B cell (primary cell): ENCODE results near the gene MTF2. TPM values are rescaled to one million over a fixed set of nuclear protein-coding genes. Genes with fewer than 3 reads are reported as not detected.
"Not testable (repeated sequence)": the region's sequence is repeated elsewhere in the genome, so short reads cannot be mapped to it uniquely, and the experiment has no call there.

Experiments used
- ATAC-seq: fragments of 200-7000 bp; cut with Tn5 transposase; one replicate; pipeline ENCODE4 v1.10.0; 2021; ENCODE audit warnings: low read depth, mild to moderate bottlenecking, moderate number of reproducible peaks, moderate library complexity
- CTCF ChIA-PET: fragments of 350-600 bp; sonication (Branson Sonifier 250); formaldehyde crosslinking; loops from one replicate; lab custom pipeline; 2021; ENCODE audit warnings: antibody characterized with exemption, inconsistent platforms; lab: Charles Lee
- POLR2A ChIA-PET: fragments of 350-600 bp; sonication (Branson Sonifier 250); formaldehyde crosslinking; loops from one replicate; lab custom pipeline; 2021; ENCODE audit warnings: antibody characterized with exemption; lab: Charles Lee
- DNase-seq: peaks from one replicate; pipeline ENCODE4 v3.0.0; 2013
- H2AFZ ChIP-seq: 2 replicates; pipeline ENCODE4 v1.6.1; 2012; ENCODE audit warnings: mild to moderate bottlenecking, low read depth, low read length; ENCODE audit not compliant: insufficient read depth, poor library complexity, severe bottlenecking
- H3K27ac ChIP-seq, 2 donors: 1 replicate in 1 of 2; 2 replicates in 1 of 2; pipeline ENCODE4 v1.5.1; 2012 to 2013; ENCODE audit warnings: low read length in 2 of 2, mild to moderate bottlenecking in 2 of 2, moderate library complexity in 1 of 2
- H3K27me3 ChIP-seq, 4 experiments: fragments of 200-600 bp in 1 of 4; sonication (generic) in 1 of 4; replicated peaks in 1 of 4; 1 replicate in 2 of 4; 2 replicates in 2 of 4; pipeline versions ENCODE4 v1.6.1 to v1.7.0; 2013 to 2016; ENCODE audit warnings: low read length in 3 of 4, mild to moderate bottlenecking in 2 of 4, mixed read lengths in 1 of 4, moderate library complexity in 1 of 4; ENCODE audit not compliant: insufficient read depth in 4 of 4, control insufficient read depth in 3 of 4; ENCODE audit errors: control extremely low read depth in 1 of 4
- H3K36me3 ChIP-seq, 2 experiments: replicated peaks in 1 of 2; 1 replicate in 1 of 2; 2 replicates in 1 of 2; pipeline versions ENCODE4 v1.6.1 to v1.7.1; 2013; ENCODE audit warnings: low read length in 1 of 2; ENCODE audit not compliant: insufficient read depth in 2 of 2, control insufficient read depth in 1 of 2; ENCODE audit errors: control extremely low read depth in 1 of 2, extremely low read depth in 1 of 2
- H3K4me1 ChIP-seq, 2 donors: fragments of 200-600 bp in 1 of 2; sonication (generic) in 1 of 2; 1 replicate in 1 of 2; 2 replicates in 1 of 2; pipeline versions ENCODE4 v1.5.1 to v1.6.1; 2013 to 2017; ENCODE audit warnings: low read length in 2 of 2; ENCODE audit not compliant: control insufficient read depth in 2 of 2, insufficient read depth in 2 of 2
- H3K4me2 ChIP-seq: replicated peaks from 2 replicates; pipeline ENCODE3; 2012; ENCODE audit warnings: mild to moderate bottlenecking, low read depth, low read length; ENCODE audit not compliant: poor library complexity, severe bottlenecking
- H3K4me3 ChIP-seq, 5 experiments: fragments of 200-600 bp in 1 of 5; sonication (generic) in 1 of 5; 1 replicate in 3 of 5; 2 replicates in 2 of 5; pipeline versions ENCODE4 v1.5.1 to v1.7.0; 2011 to 2016; ENCODE audit warnings: low read length in 4 of 5, mild to moderate bottlenecking in 4 of 5, low read depth in 2 of 5, control low read depth in 1 of 5, moderate library complexity in 1 of 5; ENCODE audit not compliant: insufficient read depth in 1 of 5; ENCODE audit errors: control extremely low read depth in 1 of 5, extremely low read depth in 1 of 5
- H3K79me2 ChIP-seq: fragments of 200-600 bp; sonication (generic); one replicate; pipeline ENCODE4 v1.6.0; 2016; ENCODE audit warnings: low read length; ENCODE audit not compliant: control insufficient read depth, insufficient read depth
- H3K9ac ChIP-seq: fragments of 200-600 bp; sonication (generic); 2 replicates; pipeline ENCODE4 v1.6.1; 2017; ENCODE audit warnings: mild to moderate bottlenecking, low read length, moderate library complexity
- H3K9me3 ChIP-seq, 3 donors: one replicate each; pipeline versions ENCODE4 v1.6.1 to v1.7.1; 2013; ENCODE audit warnings: low read length in 2 of 3; ENCODE audit not compliant: control insufficient read depth in 2 of 3, insufficient read depth in 1 of 3; ENCODE audit errors: control extremely low read depth in 1 of 3
- H4K20me1 ChIP-seq: 2 replicates; pipeline ENCODE4 v1.6.0; 2012; ENCODE audit warnings: mild to moderate bottlenecking, low read length; ENCODE audit not compliant: insufficient read depth, control insufficient read depth, poor library complexity, severe bottlenecking
- H3K27ac Mint-ChIP-seq: one replicate; pipeline ENCODE4 v1.8.0; 2021; ENCODE audit warnings: mixed read lengths
- H3K27me3 Mint-ChIP-seq: one replicate; pipeline ENCODE4 v1.8.0; 2021; ENCODE audit warnings: mixed read lengths
- H3K4me1 Mint-ChIP-seq: one replicate; pipeline ENCODE4 v1.8.0; 2021; ENCODE audit warnings: mixed read lengths
- H3K4me3 Mint-ChIP-seq: one replicate; pipeline ENCODE4 v1.8.0; 2021; ENCODE audit warnings: mixed read lengths
- H3K9me3 Mint-ChIP-seq: one replicate; pipeline ENCODE4 v1.8.0; 2022; ENCODE audit warnings: mixed read lengths; ENCODE audit not compliant: insufficient read depth
- EZH2 ChIP-seq: IDR thresholded peaks from 2 replicates; pipeline ENCODE4 v1.6.1; 2012; ENCODE audit warnings: borderline replicate concordance, low read depth, mild to moderate bottlenecking, moderate library complexity, low read length; ENCODE audit not compliant: insufficient read depth, poor library complexity, severe bottlenecking
- WGBS: methylation state at CpG from one replicate; pipeline ENCODE4 v1.1.5; 2013; ENCODE audit warnings: missing lambda C conversion rate; ENCODE audit not compliant: insufficient coverage; 5-methylcytosine and 5-hydroxymethylcytosine counted together
- intact Hi-C: fragments of 100-400 bp; cut with micrococcal nuclease; formaldehyde crosslinking; loops from one replicate; pipeline ENCODE4 v1.10.0; 2022
- polyA plus RNA-seq: library from polyadenylated mRNA; depleted of rRNA; stranded (reverse); fragments of >200 nt; gene quantifications from 2 replicates; pipeline ENCODE4 v1.2.3, GENCODE V29; 2012
- total RNA-seq, 2 donors: library from RNA; stranded (reverse); fragments of 120-200 nt in 1 of 2; gene quantifications; 1 replicate in 1 of 2; 2 replicates in 1 of 2; pipeline versions ENCODE4 v1.2.3 to v1.2.4, GENCODE V29; 2013 to 2022

MTF2 gene
- total and polyA plus RNA-seq, 2 donors (not counting 1 experiment from before 2014, with no cell fraction given): 19.5 to 68.6 TPM

DNA sequence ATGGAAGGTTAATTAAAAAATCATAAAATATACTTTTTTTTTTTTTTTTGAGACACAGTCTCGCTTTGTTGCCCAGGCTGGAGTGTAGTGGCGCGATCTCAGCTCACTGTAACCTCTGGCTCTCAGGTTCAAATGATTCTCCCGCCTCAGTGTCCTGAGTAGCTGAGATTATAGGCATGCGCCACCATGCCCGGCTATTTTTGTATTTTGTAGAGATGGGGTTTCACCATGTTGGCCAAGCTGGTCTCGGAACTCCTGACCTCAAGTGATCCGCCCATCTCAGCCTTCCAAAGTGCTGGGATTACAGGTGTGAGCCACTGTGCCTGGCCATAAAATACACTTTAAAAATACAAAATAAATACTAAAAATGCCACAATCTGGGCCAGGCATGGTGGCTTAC lies 84.2 kb downstream of the MTF2 start:
- H2AFZ ChIP-seq, H3K4me3 ChIP-seq, CTCF ChIA-PET, H3K27ac Mint-ChIP-seq, H3K27me3 Mint-ChIP-seq, H3K27me3 ChIP-seq, H3K9me3 ChIP-seq, DNase-seq, ATAC-seq, H3K4me1 ChIP-seq, H3K4me2 ChIP-seq, H3K9ac ChIP-seq, H3K4me3 Mint-ChIP-seq, intact Hi-C loops, H3K27ac ChIP-seq, H3K9me3 Mint-ChIP-seq: not testable (repeated sequence)
- Histone ChIP-seq H3K79me2 (peaks cover 66% of the 10 kb centered on the region), H3K36me3 (peaks cover 8 to 20% of the 10 kb centered on the region in 2 experiments), H4K20me1 (peaks cover 53% of the 10 kb centered on the region)
- peaks cover 26% of the 10 kb centered on the region for H3K4me1 Mint-ChIP-seq
- POLR2A ChIA-PET: interaction anchor here (0.6 kb wide), 1 partner anchor 8 kb away, joined by 4 read pairs; no protein-coding TSS in a partner anchor
- 100% methylated on average over 4 of the region's 8 CpGs for WGBS

DNA sequence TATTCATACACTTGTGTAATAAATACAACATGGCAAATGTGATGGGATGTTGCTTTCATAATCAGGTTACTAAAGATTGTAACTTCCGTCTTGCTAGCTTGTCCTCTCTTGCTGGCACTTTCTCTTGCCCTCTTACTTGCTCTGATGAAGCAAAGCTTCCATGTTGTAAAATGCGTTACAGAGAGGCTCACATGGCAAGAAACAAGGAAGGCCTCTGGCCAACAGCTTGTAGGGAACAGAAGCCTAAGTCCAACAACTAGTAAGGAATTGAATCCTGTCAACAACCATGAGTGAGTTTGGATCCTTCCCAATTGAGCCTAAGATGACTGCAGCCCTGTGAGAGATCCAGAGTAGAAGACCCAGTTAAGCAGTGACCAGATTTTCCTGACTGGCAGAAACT lies 85.7 kb downstream of the MTF2 start:
- peaks cover 3 to 7% of the 10 kb centered on the region in 2 experiments for H3K36me3 ChIP-seq
- H3K4me2 ChIP-seq: no peak overlapping the region
- no peak for ATAC-seq
- H3K9me3 ChIP-seq: peaks cover 0 to 4% (median 2%) of the 10 kb centered on the region in 3 donors
- no peak overlapping the region for H3K9ac ChIP-seq
- H3K27ac ChIP-seq: peak overlapping the region in 1 of 2 donors; percentile 52
- no peaks in the 10 kb centered on the region for H3K27me3 Mint-ChIP-seq
- 100% methylated on average over 1 of the region's 2 CpGs for WGBS
- ChIA-PET POLR2A (no interaction called here), CTCF (no interaction called here)
- peaks cover 79% of the 10 kb centered on the region for H3K79me2 ChIP-seq
- no peaks in the 10 kb centered on the region for H3K27me3 ChIP-seq
- H3K4me1 Mint-ChIP-seq: peaks cover 35% of the 10 kb centered on the region
- peaks cover 0 to 3% of the 10 kb centered on the region in 2 donors for H3K4me1 ChIP-seq
- no peak for TF ChIP-seq EZH2
- peaks cover 8% of the 10 kb centered on the region for H3K9me3 Mint-ChIP-seq
- no peak for DNase-seq
- no peak overlapping the region for H2AFZ ChIP-seq
- H3K4me3 Mint-ChIP-seq: no peak overlapping the region
- intact Hi-C loops: no loop called here
- no peak overlapping the region for H3K4me3 ChIP-seq
- peaks cover 60% of the 10 kb centered on the region for H4K20me1 ChIP-seq
- H3K27ac Mint-ChIP-seq: no peak overlapping the region

GRCh38 chr1:93165895-93166294 lies 86.8 kb downstream of the MTF2 start:
- H2AFZ ChIP-seq, H3K9ac ChIP-seq, H3K27ac Mint-ChIP-seq, H3K4me3 ChIP-seq, CTCF ChIA-PET, H3K4me2 ChIP-seq, intact Hi-C loops, ATAC-seq, H3K27ac ChIP-seq, H3K9me3 Mint-ChIP-seq, H3K4me3 Mint-ChIP-seq, DNase-seq, H3K36me3 ChIP-seq, H3K27me3 Mint-ChIP-seq, H3K4me1 ChIP-seq, POLR2A ChIA-PET, H3K27me3 ChIP-seq: not testable (repeated sequence)
- H3K79me2 ChIP-seq: peaks cover 89% of the 10 kb centered on the region
- peaks cover 38% of the 10 kb centered on the region for H3K4me1 Mint-ChIP-seq
- peaks cover 61% of the 10 kb centered on the region for H4K20me1 ChIP-seq
- 100% methylated on average over 1 of the region's 1 CpG for WGBS
- H3K9me3 ChIP-seq: peaks cover 0 to 12% (median 4%) of the 10 kb centered on the region in 3 donors
